GM19328 (cell line): ENCODE data around the gene PSMA5.
A peak's percentile ranks its signal among the peaks of the same experiment; 100 is the strongest.
"Not testable (repeated sequence)": the region's sequence is repeated elsewhere in the genome, so short reads cannot be mapped to it uniquely, and the experiment has no call there.

Experiments used
- ATAC-seq: cut with Tn5 transposase; IDR thresholded peaks from one replicate; pipeline ENCODE4 v1.9.1; 2021; ENCODE audit warnings: mild to moderate bottlenecking, moderate library complexity; ENCODE audit not compliant: unreplicated experiment

Gene PSMA5

GRCh38 chr1:109393617-109394233 lies 32.5 kb downstream of the PSMA5 start:
- no peak for ATAC-seq

GRCh38 chr1:109392788-109393616 lies 33.2 kb downstream of the PSMA5 start:
- no peak for ATAC-seq

GRCh38 chr1:109392037-109392787 lies 34.0 kb downstream of the PSMA5 start:
- no peak for ATAC-seq

- ATAC-seq: peak; percentile 65
Observed at GRCh38 chr1:109391626-109392025, 34.6 kb downstream of the PSMA5 start.

GRCh38 chr1:109391157-109391556 lies 35.1 kb downstream of the PSMA5 start:
- ATAC-seq: no peak

- no peak for ATAC-seq
Observed at GRCh38 chr1:109389638-109390341, 36.5 kb downstream of the PSMA5 start.

- ATAC-seq: no peak
Observed at GRCh38 chr1:109388884-109389637, 37.2 kb downstream of the PSMA5 start.

GRCh38 chr1:109388208-109388711 lies 38.0 kb downstream of the PSMA5 start:
- no peak for ATAC-seq

GRCh38 chr1:109386054-109386717 lies 40.1 kb downstream of the PSMA5 start:
- ATAC-seq: no peak

- ATAC-seq: no peak
Observed at GRCh38 chr1:109385417-109385816, 40.8 kb downstream of the PSMA5 start.

- ATAC-seq: no peak
Observed at GRCh38 chr1:109383854-109384253, 42.4 kb downstream of the PSMA5 start.

GRCh38 chr1:109383087-109383779 lies 43.0 kb downstream of the PSMA5 start:
- ATAC-seq: no peak

GRCh38 chr1:109381573-109381972 lies 44.7 kb downstream of the PSMA5 start:
- no peak for ATAC-seq

GRCh38 chr1:109379907-109380306 lies 46.3 kb downstream of the PSMA5 start:
- no peak for ATAC-seq

- ATAC-seq: no peak
Observed at GRCh38 chr1:109379422-109379821, 46.8 kb downstream of the PSMA5 start.

- no peak for ATAC-seq
Observed at GRCh38 chr1:109377698-109378097, 48.5 kb downstream of the PSMA5 start.

- not testable (repeated sequence) for ATAC-seq
Observed at GRCh38 chr1:109373696-109374095, 52.6 kb downstream of the PSMA5 start.

- ATAC-seq: no peak
Observed at GRCh38 chr1:109373126-109373525, 53.1 kb downstream of the PSMA5 start.

- ATAC-seq: no peak
Observed at GRCh38 chr1:109372281-109372680, 54.0 kb downstream of the PSMA5 start.
